Stimulated activated CD4-positive, alpha-beta T cell treated with anti-CD3 and anti-CD28 coated beads, Interleukin-4, amount 100 ng/mL, for 48 hours (primary cell): ENCODE data around the gene GABRR3.
"Not testable (repeated sequence)": the region's sequence is repeated elsewhere in the genome, so short reads cannot be mapped to it uniquely, and the experiment has no call there.

ENCODE experiments used
- DNase-seq, 2 donors: peaks; one replicate each; pipeline ENCODE4 v3.0.0-alpha.2; 2020; ENCODE audit warnings: low read depth in 2 of 2

The GABRR3 gene

GRCh38 chr3:98021830-98022560 is 13.1 kb downstream of the GABRR3 start:
- DNase-seq: no peak

GRCh38 chr3:98020412-98020811 is 14.7 kb downstream of the GABRR3 start:
- DNase-seq: no peak

GRCh38 chr3:98018301-98018700 is 16.8 kb downstream of the GABRR3 start:
- DNase-seq: no peak

- no peak for DNase-seq
These were observed 20.9 kb downstream of the GABRR3 start for GRCh38 chr3:98014268-98014585.

- DNase-seq: no peak
These were observed 21.5 kb downstream of the GABRR3 start for GRCh38 chr3:98013411-98014267.

- DNase-seq: no peak
These were observed 22.1 kb downstream of the GABRR3 start for GRCh38 chr3:98012979-98013378.

- DNase-seq: not testable (repeated sequence)
These were observed 24.1 kb downstream of the GABRR3 start for GRCh38 chr3:98010883-98011449.

GRCh38 chr3:98010194-98010882 is 24.8 kb downstream of the GABRR3 start:
- DNase-seq: no peak

- no peak for DNase-seq
These were observed 26.3 kb downstream of the GABRR3 start for GRCh38 chr3:98008855-98009254.

- no peak for DNase-seq
These were observed 29.7 kb downstream of the GABRR3 start for GRCh38 chr3:98005438-98005837.

GRCh38 chr3:98004721-98005120 is 30.4 kb downstream of the GABRR3 start:
- DNase-seq: no peak

GRCh38 chr3:98003306-98003969 is 31.7 kb downstream of the GABRR3 start:
- DNase-seq: no peak

GRCh38 chr3:98002717-98003116 is 32.4 kb downstream of the GABRR3 start:
- DNase-seq: no peak

GRCh38 chr3:97999994-98000393 is 35.1 kb downstream of the GABRR3 start:
- no peak for DNase-seq

- no peak for DNase-seq
These were observed 36.0 kb downstream of the GABRR3 start for GRCh38 chr3:97999103-97999502.

- no peak for DNase-seq
These were observed 38.1 kb downstream of the GABRR3 start for GRCh38 chr3:97996988-97997387.

- no peak for DNase-seq
These were observed 40.7 kb downstream of the GABRR3 start for GRCh38 chr3:97994328-97994945.

GRCh38 chr3:97993526-97993925 is 41.6 kb downstream of the GABRR3 start:
- DNase-seq: no peak

- DNase-seq: no peak
These were observed 42.5 kb downstream of the GABRR3 start for GRCh38 chr3:97992547-97993173.

GRCh38 chr3:97991293-97991682 is 43.8 kb downstream of the GABRR3 start:
- no peak for DNase-seq
